HG03139 (cell line): ENCODE data around the gene OMP.

Experiments
- ATAC-seq: cut with Tn5 transposase; IDR thresholded peaks from one replicate; pipeline ENCODE4 v1.9.1; 2021; ENCODE audit not compliant: unreplicated experiment

OMP gene

GRCh38 chr11:77136784-77137420, 34.3 kb downstream of the OMP start:
- no peak for ATAC-seq

GRCh38 chr11:77137421-77137820, 34.8 kb downstream of the OMP start:
- no peak for ATAC-seq

GRCh38 chr11:77138106-77138649, 35.5 kb downstream of the OMP start:
- ATAC-seq: no peak

DNA sequence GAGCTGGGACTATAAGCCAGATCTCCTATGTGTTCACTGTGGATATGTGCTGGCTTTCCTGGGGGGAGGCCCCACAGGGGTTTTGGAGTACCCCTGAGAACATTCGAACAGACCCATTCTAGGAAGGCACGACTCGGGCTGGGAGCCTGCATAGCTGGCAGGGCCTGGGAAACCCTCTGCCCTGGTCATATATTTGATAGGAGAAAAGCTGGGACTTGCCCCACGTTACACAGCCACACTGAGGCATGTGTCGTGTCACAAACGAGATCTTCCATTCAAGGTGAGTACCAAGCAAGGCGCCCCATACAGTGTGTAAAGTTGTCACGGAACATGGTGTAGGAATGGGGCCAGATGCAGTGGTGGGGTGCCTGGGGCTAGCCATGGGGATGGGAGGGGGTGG, 36.6 kb downstream of the OMP start:
- no peak for ATAC-seq

GRCh38 chr11:77140231-77140851, 37.7 kb downstream of the OMP start:
- no peak for ATAC-seq

DNA sequence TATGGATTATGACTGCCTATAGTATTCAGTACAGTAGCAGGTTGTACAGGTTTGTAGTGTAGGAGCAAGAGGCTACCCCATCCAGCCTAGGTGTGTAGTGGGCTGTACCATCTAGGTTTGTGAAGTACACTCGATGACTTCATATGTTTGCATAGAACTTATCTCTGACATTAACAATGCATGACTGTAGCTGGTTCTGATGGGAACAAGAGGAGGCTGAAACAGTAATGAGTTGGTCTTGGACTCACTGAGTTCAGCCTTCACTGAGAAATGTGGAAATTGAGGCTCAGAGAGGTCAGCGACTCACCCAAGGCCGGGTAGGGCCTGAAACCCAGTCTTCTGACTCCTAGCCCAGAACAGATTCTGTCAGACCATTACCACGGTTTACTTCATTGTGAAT, 38.4 kb downstream of the OMP start:
- ATAC-seq: no peak

DNA sequence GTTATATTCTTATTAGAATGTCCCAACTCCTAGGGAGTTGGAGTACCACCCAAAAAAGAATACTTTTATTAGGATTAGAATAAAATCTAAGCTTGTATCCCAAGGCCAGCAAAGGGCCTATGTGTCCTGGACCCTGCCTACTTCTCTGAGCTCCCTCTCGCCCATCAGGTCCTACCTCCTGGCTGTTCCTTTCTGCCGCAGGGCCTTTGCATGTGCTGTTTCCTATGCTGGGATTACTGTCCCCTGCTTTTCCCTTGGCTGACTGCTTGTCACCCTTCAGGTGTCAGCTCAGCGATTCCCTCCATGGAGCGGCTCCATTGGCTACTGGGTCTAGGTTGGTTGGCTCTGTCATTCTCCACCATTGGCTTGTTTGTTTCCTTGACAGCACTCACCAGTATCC, 38.8 kb downstream of the OMP start:
- ATAC-seq: no peak

DNA sequence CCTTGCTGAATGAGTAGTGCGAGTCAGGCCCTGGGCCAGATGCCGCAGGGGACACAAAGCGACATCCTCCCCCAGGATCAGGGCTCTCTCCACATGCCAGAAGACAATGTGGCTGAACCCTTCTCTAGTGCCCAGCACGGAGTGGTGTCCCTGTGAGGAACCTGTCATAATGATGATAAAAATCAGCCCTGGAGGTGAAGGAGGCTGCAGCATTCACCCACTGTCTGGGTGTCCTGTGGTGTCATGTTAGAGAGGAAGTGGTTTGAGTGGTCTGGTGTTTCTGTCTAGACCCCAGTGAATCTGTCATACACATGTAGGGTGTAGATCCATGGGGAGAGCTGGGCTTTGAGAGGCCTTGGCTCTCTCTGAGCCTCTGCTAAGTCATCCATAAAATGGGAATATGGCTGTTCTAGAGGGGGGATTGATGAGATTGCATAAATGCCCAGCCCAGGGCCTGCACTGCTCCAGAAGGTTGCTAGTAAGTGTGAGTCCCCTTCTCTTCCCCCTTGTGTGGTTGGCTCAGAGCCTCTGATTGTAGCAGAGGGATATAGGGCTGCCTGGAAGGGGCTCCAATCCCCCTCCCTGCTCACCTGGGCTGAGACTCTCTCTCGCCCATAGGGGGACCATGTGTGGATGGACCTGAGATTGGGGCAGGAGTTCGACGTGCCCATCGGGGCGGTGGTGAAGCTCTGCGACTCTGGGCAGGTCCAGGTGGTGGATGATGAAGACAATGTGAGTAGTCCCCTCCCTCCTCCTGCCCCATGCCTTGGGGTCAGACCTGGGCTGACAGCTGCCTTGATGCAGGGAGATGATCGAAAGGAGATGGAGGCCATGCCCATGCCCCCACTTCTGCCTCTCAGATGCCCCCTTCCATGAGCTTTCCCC, 39.7 kb downstream of the OMP start:
- ATAC-seq: no peak

DNA sequence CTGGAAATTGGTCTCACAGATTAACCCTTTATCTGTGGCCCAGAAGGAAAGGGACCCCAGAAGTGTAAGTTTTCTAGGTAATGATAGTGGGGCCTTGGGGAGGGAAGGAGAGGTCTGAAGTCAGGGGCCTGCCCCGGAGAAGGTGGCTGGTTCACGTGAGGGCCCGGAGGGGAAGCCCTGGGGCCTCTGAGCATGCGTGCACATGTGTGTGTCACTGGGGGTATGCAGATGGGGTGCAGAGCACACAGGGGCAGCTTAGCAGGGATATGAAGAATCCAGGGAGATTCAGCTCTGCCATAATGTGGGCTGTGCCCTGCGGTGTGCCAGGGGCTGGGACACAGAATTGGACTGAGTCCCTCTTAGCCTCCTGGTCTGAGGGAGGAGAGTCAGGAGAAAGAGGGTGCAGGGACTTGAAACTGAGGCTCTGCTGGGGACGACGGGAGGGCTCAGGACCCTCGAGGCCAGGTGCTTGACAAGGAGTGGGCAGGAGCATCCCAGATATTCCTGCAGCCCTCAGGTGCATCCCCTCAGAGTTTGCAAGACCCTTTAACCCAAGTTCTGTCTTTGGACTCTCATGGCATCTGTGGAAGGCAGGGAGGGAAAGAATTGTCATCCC, 40.9 kb downstream of the OMP start:
- no peak for ATAC-seq

DNA sequence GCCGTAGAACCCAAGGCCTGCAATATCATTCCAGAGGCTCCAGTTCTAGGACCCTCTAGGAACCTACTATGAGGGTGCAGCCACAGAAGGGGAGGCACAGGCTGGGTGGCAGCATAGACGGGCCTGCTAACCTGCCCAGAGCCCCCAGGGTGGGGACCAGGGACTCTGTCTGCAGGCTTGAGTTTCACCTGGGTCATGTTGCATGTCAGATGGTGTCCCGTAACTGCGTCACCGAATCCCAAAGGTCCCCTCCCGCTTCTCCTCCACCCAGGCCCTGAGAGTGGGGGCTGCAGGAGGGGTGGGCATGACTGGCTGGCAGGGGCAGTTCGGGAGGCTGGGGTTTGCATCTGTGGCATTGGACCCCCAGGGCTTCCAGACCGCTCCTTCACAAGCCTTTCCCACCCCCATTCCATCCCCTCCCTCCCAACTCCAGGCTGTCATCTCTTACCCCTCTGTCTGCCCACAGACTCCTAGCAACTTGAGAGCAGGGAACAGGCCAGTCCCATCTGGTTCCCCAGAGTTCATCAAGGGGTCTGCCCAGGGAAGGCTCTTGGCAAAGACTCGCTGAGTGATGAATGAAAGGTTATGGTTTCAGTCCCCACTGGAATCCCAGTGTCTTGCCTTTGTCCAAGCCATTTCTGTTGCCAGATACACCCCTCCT, 41.7 kb downstream of the OMP start:
- no peak for ATAC-seq

DNA sequence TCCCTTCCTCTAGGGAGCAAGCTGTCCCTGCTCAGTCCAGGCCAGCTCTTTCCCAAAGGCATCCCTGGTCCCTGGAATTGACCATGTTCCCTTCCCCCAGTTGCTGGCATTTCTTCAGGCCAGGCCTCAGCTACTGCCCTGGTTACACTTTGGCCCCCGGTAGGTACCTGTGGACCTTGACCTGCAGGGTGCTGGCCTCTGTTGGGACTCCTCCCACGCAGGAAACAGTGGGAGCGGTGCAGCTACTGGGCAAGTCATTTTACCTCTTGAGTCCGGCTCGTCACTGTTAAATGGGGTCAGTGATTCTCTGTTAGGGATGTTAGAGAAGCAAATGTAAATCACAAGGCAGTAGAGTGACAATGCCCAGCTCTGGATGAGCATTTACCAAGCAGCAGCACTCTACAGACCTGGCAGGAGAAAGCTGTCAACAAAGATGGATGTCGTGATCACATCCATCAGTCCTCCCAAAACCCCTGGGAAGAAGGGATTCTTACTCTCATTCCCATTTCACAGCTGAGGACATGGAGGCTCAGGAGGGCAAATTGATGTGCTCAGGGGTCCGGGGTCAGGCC, 42.3 kb downstream of the OMP start:
- ATAC-seq: no peak

GRCh38 chr11:77146261-77147035, 43.8 kb downstream of the OMP start:
- ATAC-seq: no peak

GRCh38 chr11:77147036-77147315, 44.3 kb downstream of the OMP start:
- ATAC-seq: no peak

- ATAC-seq: no peak
Observed at GRCh38 chr11:77147668-77148321, 45.2 kb downstream of the OMP start.

DNA sequence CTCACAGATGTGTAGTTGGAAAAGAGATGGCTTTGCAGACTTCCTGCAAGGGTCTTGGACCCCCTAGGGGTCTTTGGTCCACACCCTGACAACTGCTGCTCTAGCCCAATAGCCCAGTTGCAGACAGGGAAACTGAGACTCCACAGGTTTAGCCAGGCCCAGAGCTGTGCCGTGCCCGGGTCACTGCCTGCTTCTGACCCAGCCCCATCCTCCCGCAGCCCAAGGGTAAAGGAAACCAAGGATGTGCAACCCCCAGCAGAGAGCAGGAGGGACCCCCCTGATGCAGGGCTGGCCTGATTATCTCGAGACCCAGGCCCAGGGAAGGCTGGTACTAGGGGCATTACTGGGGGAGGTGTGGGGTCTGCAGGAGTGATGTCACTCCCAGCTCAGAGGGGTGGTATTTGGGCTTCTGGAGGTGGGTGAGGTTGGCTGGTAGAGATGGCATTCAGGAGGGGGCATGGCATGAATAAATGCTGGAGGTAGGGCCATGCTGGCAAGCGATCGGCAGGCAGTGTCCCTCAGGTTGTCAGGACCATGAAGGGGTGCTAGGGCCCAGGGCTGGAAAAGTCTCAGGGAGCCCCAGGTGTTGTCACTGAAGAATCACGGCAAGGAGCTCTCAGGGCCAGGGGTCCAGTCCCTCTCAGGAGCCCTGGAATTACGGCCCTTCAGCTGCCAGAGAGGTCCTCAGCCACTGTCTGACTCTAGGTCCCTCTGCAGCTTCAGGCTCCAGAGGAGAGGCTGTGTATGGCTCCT, 46.5 kb downstream of the OMP start:
- ATAC-seq: no peak

- no peak for ATAC-seq
Observed at GRCh38 chr11:77149716-77150392, 47.2 kb downstream of the OMP start.

GRCh38 chr11:77150836-77151235, 48.2 kb downstream of the OMP start:
- ATAC-seq: no peak

- ATAC-seq: no peak
Observed at GRCh38 chr11:77151804-77152509, 49.3 kb downstream of the OMP start.
